Measurements from ENCODE around the gene LMO7. TPM values are rescaled to one million over a fixed set of nuclear protein-coding genes. Genes with fewer than 3 reads are reported as not detected.
A peak's percentile ranks its signal among the peaks of the same experiment; 100 is the strongest.
"Not testable (repeated sequence)": the region's sequence is repeated elsewhere in the genome, so short reads cannot be mapped to it uniquely, and the experiment has no call there.

Gene LMO7
- polyA plus RNA-seq, 5 donors, result 113 to 213 (median 199) TPM

DNA sequence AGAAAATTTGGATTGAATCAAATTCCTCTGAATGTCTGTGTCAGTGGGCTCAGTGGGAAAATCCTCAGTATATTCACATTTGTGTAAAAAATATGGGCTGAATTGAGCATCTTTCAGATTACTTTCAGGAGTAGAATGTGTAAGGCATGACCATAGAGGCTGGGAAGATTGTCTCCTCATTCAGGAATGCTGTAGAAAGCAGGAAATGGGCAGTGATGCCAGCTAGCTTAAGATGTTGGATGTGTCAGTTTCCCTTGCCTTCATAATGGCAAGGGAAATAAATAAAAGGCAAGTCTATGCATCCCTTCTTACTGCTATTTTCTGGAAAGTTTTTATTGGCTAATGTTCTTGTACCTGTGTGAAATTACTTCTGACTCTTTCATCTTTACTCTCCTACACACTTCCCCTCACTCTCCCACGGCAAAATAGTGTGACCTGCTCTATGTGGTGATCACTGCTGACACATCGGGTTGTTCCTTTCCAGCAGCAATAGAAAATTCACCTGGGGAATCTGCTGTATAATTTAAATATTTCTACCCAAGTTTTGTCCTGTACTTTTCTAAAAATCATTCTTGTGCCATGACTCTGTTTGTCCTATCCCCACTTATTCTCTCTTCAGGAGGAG lies 103.2 kb downstream of the LMO7 start:
- DNase-seq, result no peak

DNA sequence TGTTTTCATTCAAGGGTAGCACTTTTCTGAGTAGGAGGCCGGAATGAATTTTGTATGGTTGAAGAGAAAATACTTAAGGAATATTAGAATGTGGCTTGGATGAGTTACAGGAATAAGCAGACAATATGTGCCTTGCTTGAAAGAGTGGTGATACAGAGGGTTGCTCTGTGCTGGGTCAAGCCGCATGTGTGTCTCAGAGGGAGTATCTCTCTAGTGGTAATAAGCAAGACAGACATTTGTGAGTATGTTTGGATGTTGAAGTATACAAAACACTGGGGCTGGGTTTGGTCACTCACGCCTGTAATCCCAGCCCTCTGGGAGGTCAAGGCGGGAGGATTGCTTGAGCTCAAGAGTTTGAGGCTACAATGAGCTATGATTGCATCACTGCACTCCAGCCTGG lies 103.9 kb downstream of the LMO7 start:
- no peak for DNase-seq

DNA sequence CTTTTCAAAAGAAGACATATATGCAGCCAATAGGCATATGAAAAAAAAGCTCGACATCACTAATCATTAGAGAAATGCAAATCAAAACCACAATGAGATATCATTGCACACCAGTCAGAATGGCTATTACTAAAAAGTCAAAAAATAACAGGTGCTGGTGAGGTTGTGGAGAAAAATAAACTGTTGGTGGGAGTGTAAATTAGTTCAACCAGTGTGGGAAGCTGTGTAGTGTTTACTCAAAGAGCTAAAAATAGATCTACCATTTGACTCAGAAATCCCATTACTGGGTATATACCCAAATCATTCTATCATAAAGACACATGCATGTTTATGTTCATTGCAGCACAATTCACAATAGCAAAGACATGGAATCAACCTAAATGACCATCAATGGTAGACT lies 106.9 kb downstream of the LMO7 start:
- not testable (repeated sequence) for DNase-seq

DNA sequence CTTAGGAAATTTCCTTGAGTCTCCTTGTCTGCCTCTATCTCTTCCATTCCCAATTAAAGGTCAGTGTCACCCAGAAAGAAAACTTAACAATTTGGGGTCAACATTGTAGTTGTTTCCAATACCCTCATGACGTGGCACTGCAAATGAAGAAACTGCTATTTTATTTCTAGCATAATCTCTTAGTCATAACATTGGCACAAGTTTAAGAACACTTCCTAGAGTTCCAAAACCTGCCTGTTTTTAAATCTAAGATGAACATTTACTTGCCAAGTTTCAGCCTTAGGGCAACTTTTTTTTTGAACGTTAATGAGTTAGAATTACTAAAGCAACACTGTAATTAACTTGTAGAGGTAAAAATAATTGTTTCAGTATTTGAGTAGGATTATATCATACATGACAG lies 108.0 kb downstream of the LMO7 start:
- DNase-seq, result no peak

DNA sequence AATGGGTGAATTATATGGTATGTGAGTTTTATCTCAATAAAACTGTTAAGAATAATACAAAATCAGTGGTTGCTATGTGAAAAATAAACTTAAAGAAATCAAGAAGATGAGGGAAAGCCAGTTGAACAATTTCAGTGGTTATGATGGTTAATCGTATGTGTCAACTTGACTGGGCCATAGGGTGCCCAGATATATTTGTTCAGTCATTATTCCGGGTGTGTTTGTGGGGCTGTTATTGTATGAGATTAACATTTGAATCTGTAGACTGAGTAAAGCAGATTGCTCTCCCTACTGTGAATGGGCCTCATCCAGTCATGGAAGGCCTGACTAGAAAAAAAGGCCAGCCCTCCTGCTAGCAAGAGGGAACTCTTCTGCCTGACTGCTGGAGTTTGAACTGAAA lies 109.3 kb downstream of the LMO7 start:
- no peak for DNase-seq

DNA sequence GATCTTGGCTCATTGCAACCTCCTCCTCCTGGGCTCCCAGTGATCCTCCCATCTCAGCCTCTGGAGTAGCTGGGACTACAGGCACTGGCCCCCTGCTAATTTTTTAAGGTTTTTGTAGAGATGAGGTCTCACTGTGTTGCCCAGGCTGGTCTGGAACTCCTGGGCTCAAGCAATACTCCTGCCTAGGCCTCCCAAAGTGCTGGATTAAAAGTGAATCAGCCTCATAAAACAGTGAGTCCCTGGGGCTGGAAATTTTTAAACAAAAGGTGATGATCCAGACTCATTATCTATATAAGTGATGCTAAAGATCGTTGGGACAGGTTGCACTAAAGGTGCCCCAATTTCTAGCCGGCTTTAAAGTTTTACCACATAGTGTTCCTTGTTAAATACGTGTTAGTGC lies 112.7 kb downstream of the LMO7 start:
- DNase-seq, result no peak

DNA sequence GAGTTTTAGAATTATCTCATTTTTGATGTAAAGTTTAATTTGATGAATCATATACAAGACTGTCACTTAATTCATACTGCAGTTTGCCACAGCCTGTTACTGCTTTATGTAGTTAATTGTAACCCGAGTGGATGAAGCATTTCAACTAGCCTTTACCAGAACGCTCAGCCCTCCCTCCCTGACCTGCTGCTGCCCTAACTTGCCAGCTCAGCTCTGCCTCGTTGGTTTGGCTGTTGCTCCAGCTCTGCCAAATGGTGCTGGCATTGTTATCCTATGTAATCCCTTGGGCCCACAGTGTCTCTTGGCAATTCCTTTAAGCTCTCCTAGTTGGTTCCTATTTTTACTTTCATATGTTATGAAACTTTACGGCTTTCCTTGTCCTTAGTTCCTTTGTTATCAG lies 113.3 kb downstream of the LMO7 start:
- no peak for DNase-seq

DNA sequence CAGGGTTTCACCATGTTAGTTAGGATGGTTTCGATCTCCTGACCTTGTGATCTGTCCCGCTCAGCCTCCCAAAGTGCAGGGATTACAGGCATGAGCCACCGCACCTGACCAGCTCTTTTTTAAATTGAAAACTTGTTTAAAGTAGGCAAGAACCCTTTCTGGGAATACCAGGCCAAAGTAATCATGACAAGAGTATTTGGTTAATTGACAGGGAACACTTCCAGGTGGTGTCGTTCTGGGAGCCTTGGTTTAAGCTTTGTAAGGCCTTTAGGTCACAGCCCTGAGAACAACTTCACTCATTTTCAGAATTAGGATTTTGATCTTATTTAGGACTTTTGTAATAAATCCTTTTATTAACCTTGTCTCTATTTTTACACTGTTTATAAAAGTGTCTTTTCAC lies 115.2 kb downstream of the LMO7 start:
- no peak for DNase-seq

DNA sequence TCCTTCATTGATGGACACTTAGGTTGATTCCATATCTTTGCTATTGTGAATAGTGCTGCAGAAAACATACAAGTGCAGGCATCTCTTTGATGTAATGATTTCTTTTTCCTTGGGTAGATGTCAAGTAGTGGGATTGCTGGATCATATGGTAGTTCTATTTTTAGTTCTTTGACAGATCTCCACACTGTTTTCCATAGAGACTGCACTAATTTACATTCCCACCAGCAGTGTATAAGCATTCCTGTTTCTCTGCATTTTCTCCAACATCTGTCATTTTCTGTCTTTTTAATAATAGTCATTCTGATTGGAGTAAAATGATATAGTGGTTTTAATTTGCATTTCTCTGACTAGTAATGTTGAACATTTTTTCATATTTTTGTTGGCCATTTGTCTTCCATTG lies 116.7 kb downstream of the LMO7 start:
- DNase-seq, result no peak

DNA sequence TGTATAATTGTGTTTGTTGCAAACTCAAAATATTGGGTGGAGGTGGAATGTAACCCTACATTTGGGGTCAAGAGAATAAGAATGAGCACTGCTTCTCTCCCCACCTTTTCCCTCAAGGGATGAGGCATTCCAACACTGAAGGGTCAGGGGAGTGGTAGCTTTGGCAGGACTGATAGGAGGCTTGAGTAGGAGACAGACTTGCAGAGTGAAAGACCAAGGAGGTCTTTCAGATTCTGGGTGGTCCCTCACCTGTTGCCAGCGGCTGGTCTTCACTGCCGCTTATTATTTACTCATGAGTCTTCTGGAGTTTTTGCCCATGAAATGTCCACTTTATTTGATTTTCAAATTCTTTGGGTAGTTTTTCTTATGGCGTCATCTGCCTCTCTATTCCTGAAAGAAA lies 118.8 kb downstream of the LMO7 start:
- DNase-seq, result no peak

DNA sequence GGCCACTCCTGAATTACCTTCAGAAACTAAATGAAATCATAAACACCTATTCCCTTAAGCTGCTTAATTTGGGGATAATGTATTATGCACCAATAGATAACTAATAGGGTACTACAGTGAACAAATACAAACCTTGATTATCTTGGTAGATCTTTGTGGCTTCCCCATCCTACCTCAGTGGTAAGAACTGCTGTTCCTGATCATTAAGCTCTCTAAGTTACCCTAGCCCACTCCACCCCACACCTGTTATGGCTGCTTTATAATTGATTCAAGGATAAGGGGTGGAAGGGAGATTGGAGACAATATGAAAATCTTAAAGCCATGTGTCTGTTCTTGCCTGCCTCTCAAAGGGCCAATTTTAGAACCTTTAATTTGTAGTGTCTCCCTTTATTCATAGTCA lies 121.2 kb downstream of the LMO7 start:
- no peak for DNase-seq

DNA sequence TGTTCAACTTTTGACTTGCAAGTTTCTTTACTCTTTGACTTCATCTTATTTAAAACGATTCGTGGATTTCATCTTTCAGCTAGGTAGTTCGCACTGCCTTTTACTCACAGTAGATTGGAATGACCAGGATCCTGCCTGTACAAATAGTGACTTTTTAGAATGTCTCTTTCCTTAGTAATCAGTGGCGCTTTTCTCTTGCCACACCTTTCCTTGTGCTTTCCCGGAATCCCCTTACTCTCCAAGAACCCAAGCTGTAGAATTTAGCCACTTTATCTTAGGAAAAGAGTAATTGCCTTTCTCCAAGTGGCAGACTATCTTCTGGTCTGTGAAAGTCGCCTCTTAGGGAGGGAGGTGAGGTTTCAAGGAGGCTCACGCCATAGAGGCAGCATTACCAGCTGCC lies 123.4 kb downstream of the LMO7 start:
- no peak for DNase-seq

DNA sequence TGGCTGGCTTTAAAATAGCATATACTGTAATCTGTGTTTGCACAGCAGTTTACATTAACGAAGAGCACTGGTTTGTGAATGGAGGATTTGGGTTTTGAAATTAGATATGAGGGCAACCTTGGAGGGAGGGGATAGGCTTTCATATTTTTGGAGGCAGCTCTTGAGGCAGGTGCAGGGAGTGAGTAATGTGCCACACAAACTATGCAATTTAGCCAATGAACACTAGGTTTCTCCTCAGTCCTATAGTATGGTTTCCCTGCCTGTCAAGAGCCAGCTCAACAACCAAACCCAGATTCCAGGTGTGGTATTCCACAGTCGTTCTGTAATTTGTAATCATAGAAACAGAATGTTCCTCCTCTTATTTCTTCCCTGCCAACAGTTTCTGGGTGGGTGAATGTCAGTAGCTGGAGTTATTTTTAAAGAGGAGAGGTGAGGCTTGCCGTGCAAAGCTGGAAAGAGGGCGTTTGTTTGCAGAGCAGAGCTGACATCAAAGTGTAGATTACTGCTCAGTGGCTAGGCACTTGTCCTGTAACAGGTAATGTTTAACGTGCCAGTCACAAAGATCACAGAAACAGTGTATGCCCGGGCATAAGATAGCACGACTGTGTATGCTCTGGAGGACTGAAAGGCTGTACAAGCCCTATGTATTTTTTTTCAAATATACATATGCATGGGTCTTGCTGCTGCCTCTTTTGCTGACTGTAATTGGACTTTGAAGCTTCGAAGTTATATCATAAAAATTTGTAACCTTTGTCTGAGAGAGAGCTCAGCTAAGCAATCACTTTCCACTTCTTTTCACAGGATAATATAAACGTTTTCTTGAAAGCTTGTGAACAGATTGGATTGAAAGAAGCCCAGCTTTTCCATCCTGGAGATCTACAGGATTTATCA lies 124.2 kb downstream of the LMO7 start:
- DNase-seq, result peak; percentile 60 to 64

DNA sequence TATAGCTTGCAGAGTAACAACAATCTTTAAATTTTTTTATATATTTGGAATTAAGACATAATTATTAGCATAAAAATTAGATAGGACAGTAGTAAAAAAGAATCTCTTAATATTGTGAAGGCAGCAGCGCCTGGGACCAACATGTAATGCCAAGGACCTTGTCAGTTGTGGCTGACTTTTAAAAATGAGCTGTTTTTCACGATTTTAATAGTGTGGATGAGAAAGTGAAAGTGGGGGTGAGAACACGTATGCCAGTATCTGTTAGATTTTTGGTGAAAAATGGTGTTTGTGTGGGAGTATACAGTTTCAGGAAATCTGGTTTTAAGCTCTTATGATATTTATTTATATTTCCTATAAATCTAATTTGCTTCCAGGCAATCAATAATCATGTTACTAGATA lies 125.2 kb downstream of the LMO7 start:
- no peak for DNase-seq

DNA sequence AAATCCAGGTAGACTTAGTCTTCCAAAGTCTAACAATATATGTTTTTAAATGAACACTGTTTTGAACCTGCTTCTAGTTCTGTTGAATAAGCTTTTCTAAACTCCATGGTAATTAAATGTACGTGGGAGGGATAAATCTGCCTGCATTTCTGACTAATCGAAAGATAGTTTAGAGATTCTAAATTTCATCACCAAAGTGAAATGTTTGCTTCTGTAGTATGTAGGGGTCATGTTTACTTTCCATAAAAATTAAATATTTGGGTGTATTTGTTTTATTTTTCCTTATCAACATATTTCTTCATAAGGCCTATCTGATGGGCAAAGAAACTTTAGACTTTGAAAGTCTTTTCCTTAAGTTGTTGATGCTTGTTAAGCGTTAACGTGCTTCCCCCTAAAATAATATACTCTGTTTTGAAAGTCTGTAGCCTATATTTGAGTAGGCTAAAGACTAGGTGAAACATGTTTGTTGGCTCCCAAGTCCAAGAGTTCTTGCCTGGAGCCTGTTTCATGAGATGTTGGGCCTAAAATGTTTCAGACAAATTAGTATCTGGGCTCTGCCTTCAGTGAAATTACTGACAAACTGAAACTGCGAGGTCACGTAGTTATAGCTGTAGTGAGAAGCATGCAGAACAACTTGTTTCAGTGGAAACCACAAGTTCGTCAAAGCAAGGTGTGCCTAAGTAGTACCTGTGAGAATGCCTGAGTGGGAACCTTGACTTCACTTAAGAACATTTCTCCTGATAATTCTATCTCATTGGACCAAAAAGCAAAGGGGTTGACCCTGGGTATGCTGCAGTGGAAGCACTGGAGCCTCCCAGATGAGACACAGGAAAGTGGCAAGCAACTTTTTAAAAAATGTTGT lies 126.2 kb downstream of the LMO7 start:
- DNase-seq, result peak; percentile 46 to 49

DNA sequence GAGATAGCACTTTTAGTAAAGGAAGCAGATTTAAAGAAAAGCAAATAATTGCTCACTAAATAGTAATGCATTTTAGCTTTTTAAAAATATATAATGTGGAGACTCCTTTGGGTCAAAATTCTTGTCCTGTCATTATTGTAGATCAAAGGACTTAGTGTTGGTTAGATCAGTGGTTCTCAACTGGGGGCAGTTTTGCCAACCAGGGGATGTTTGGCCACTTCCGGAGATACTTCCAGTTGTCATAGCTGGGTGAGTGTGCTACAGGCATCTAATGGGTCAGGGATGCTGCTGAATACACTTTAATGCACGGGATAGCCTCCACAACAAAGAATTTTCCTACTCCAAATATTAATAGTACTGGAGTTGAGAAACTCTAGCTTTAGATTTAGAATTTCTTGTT lies 126.8 kb downstream of the LMO7 start:
- no peak for DNase-seq

DNA sequence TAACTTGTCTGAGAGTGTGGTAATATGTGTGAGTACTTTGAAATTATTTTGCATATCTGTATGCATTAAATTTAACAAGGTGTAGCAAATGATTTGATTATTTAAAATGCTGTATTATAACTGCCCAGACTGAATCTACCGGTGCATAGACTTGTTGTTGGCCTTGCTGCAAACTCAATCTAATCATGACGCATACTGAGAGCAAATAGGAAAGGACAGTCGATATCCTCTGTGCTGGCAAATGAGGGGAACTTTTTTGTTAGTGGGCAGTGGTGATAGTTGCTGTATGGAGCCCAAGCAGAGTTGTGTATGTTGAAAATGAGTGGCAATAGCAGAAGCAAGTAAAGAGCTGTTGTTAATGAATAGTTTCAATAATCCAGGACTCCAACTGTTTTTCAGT lies 127.4 kb downstream of the LMO7 start:
- no peak for DNase-seq

DNA sequence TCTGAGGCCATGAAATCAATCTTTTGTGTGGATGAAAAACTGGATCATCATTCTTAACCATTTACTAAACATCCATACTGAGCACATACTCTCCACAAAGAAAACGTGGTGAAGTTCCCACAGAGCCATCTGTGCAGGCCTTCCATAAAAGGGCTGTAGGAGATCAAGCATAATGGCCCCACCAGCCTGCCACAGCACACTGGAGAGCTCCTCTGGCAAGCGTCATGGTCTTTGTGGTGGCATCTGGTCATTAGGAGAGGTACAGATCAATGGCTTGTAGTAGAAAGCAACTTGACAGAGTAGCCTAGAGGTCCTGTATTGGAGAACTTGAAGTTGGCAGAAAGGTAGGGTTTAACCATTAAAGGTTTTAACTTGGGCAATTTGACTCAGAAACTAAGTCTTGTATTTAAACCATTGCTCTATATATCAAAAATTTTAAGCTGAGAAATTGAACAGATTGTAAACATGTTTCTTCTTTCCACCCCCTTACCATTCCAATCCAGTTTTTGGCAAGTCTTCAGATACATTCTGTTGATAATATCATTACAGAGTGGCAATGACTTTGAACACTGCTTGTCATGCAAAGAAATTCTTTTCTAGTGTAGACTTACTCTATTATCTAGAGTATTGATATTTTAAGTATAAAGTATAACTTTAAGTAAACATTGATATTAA lies 128.3 kb downstream of the LMO7 start:
- no peak for DNase-seq

DNA sequence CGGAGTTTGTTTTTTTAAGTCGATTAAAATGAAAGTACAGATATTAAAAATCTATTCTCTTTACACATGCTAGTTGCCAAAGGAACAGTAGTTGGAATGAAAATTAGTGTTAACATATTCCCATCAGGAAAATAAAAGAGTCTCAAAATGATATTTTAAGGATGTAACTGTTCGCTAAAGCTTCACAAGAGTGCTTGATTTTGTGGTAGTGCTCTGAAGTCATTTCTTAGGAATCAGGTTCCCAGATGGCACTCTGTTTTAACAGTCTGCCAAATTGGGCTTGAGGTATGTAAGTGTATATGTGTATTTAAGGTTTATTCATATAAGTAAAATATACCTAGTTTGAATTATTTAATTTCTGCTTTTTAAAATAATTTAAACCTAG lies 128.8 kb downstream of the LMO7 start:
- DNase-seq, result no peak

DNA sequence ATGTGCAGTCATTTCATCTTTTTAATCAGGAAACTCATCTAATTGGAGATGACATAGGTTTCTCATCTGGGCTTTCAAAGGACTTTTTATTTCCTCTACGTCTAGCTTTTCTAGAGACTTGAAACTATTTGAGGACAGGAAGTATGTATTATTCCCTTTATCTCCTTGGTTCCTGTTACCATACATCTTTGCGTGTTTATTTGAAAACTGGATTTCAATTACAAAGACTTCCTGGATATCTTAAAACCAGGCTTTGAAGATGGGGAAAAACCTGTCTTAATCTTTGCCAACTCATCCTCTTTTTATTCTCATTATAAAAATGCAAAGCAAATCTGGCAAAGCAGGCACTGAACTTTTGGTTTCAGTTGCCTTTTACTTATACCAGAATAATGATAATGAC lies 130.5 kb downstream of the LMO7 start:
- no peak for DNase-seq

DNA sequence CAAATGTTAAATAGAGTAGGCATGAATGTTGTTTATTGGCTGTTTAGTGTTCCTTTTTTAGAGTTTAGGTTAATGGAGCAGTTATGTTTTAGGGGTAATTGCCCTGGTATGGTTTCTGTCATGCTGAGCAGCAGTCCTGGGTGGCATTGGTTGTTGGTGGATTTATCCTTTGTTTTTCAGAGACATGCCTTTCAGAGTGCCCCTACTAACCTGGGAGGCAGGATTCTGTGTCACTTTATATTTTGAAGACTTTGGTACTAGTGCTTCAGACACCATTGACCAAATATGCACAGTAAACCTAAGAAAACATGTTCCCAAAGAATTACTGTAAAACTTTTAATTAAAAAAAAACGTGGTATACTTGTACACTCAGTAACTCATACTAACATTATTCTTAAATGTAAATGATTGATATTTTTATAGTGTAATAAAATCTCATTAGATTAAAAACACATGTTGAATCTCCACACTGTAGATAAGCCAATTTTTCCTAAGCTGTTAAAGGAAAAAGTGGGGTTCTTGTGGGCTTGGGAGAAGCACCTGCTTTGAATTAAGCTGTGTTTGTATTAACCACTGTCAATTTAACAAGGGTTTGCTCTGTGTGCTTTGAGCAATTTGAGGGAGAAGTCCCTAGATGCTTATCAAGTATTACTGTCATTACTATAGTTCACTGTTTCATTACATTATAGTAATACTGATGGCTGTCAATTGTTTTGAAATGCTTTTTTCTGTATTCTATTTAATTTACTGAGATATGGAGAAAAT lies 133.2 kb downstream of the LMO7 start:
- DNase-seq, result no peak

All from right lung (tissue), 5 donors.